Activated T-helper 2 cell treated with anti-CD3 and anti-CD28 coated beads, Interferon-gamma antibody, Interleukin-2, Interleukin-4, amounts not matched to agents 10 μg/mL and 5 μg/mL and 100 μg/mL, durations not matched to agents 14 hours and 24 hours and 36 hours (primary cell): ENCODE measurements around the gene DGKE. TPM values are rescaled to one million over a fixed set of nuclear protein-coding genes. Genes with fewer than 3 reads are reported as not detected.

Experiments
- DNase-seq: peaks from one replicate; pipeline ENCODE4 v3.0.0; 2021; ENCODE audit warnings: low spot score
- H3K27ac Mint-ChIP-seq: one replicate; pipeline ENCODE4 v1.8.0; 2021; ENCODE audit warnings: mixed read lengths
- H3K27me3 Mint-ChIP-seq: one replicate; pipeline ENCODE4 v1.8.0; 2021; ENCODE audit warnings: low read depth, mixed read lengths
- H3K36me3 Mint-ChIP-seq: one replicate; pipeline ENCODE4 v1.8.0; 2021; ENCODE audit warnings: low read depth, mixed read lengths
- H3K4me1 Mint-ChIP-seq: one replicate; pipeline ENCODE4 v1.8.0; 2021; ENCODE audit warnings: low read depth, mixed read lengths
- H3K4me3 Mint-ChIP-seq: one replicate; pipeline ENCODE4 v1.8.0; 2021; ENCODE audit warnings: low read depth, mild to moderate bottlenecking, moderate library complexity, mixed read lengths
- H3K9me3 Mint-ChIP-seq: one replicate; pipeline ENCODE4 v1.8.0; 2021; ENCODE audit warnings: mixed read lengths
- intact Hi-C: fragments of 100-400 bp; cut with micrococcal nuclease; formaldehyde crosslinking; loops from one replicate; pipeline ENCODE4 v1.15.1; 2023
- total RNA-seq: library from RNA; stranded (reverse); gene quantifications from 2 replicates; pipeline ENCODE4 v1.2.3, GENCODE V29; 2022

Gene DGKE
- total RNA-seq, 1 donor from 2014 or later, result 28.9 TPM

DNA sequence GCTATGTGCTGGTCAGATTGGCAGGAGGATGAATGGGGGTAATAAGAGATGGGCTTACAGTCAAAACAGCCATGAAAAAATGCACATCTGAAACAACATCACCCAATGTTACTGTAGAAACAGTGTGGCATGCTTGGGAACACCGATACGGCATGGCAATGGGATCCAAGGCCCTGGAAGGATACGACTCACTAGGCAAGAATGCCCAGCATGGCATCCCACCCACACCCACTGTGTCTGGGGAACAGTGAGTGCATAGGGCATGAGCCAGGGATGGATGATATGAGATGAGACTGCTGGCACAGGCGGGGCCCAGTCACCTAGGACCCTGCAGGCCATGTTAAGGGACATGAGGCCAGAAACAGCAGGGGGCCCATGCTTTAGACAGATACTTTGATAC is 68.4 kb downstream of the DGKE start:
- no peaks in the 10 kb centered on the region for H3K9me3 Mint-ChIP-seq
- H3K4me3 Mint-ChIP-seq, result no peak overlapping the region
- no peak overlapping the region for H3K27ac Mint-ChIP-seq
- H3K4me1 Mint-ChIP-seq, result peaks cover 14% of the 10 kb centered on the region
- no peak for DNase-seq
- intact Hi-C loops, result no loop called here
- no peaks in the 10 kb centered on the region for H3K27me3 Mint-ChIP-seq
- peaks cover 79% of the 10 kb centered on the region for H3K36me3 Mint-ChIP-seq

DNA sequence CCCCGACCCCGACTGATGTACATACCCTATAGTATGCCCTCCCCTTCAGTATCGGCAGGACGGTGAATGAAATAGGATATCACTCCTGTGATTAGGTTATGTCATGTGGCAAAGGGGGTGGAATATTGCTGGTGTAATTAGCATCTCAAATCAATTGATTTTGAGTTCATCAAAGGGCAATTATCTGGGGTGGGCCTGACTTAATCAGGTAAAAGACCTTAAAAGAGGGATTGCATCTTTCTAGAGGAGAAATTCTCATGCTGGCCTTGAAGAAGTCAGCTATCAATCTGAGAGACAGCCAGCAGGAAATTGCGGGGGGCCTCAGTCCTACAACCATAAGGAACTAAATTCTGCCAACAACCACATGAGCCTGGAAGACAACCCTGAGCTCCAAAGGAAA is 69.6 kb downstream of the DGKE start:
- Mint-ChIP-seq H3K27ac (no peak overlapping the region), H3K36me3 (peaks cover 79% of the 10 kb centered on the region), H3K27me3 (no peaks in the 10 kb centered on the region), H3K4me1 (peaks cover 23% of the 10 kb centered on the region), H3K4me3 (no peak overlapping the region), H3K9me3 (no peaks in the 10 kb centered on the region)
- DNase-seq, result no peak
- intact Hi-C loops, result no loop called here

DNA sequence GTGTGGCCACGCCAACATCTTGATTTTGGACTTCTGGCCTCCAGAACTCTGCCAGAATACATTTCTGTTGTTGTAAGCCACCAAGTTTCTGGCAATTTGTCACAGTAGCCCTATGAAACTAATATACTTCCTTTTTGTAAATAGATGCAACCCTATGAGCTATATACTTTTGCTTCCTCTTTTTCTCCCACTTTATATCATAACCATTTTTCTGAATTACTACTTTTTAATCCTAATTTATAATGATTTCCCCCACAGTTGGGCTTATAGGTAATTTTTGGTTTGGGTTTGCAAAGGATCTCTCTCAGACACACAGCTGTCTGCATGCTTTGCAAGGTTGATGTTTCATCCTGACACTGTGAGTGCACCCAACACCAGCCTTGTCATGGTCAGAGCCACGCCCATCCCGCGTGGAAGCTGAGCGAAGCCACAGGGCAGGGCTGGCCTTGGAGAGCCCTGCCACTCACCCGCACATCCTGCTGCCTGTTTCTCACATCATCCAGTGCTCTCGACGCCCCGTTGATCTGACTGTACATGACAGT is 74.1 kb downstream of the DGKE start:
- H3K9me3 Mint-ChIP-seq, result no peaks in the 10 kb centered on the region
- peaks cover 54% of the 10 kb centered on the region for H3K4me1 Mint-ChIP-seq
- H3K36me3 Mint-ChIP-seq, result peaks cover 77% of the 10 kb centered on the region
- no peak overlapping the region for H3K4me3 Mint-ChIP-seq
- peak; percentile 52 for DNase-seq
- H3K27ac Mint-ChIP-seq, result peak overlapping the region; percentile 72
- intact Hi-C loops, result no loop called here
- no peaks in the 10 kb centered on the region for H3K27me3 Mint-ChIP-seq

DNA sequence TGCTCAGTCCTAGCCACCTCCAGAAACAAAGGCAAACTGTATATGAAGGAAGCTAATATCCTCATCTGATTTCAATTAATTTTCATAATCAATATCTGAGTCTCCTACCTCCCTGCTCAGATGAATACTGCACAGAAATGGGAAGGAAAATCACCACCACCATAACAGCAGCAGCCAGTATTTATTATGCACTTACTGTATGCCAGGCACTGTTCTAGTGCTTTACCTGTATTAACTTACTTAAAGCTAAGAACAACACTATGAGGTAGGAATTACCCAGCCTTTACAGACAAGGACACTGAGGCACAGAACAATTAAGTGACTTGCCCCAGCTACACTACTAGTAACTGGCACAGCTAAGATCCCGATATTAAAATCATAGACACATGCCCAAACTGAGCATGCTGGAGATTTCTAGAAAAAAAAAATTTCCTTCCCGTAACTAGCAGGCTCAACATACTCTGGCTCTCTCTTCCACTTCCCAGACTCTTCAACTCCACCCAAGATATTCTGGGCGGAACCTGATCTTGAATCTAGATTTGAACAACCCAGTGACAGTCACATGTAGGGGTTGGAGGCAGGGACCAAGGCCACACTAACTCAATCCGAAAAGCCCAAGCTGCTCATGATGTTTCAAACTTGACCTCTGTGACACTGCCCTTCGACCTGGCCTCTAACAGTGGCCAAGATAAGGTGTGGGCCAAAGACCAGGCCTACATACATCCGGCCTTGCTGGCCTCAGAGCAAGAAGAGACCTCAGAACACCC is 76.0 kb downstream of the DGKE start:
- no peak for DNase-seq
- intact Hi-C loops, result loop anchor here (5.0 kb wide), 1 partner anchor 67 kb away; the partner anchor contains the start of gene SCPEP1
- Mint-ChIP-seq H3K27ac (peak overlapping the region; percentile 44), H3K4me3 (peak overlapping the region; percentile 92), H3K9me3 (no peaks in the 10 kb centered on the region), H3K36me3 (peaks cover 60% of the 10 kb centered on the region), H3K4me1 (peaks cover 50% of the 10 kb centered on the region), H3K27me3 (no peaks in the 10 kb centered on the region)

DNA sequence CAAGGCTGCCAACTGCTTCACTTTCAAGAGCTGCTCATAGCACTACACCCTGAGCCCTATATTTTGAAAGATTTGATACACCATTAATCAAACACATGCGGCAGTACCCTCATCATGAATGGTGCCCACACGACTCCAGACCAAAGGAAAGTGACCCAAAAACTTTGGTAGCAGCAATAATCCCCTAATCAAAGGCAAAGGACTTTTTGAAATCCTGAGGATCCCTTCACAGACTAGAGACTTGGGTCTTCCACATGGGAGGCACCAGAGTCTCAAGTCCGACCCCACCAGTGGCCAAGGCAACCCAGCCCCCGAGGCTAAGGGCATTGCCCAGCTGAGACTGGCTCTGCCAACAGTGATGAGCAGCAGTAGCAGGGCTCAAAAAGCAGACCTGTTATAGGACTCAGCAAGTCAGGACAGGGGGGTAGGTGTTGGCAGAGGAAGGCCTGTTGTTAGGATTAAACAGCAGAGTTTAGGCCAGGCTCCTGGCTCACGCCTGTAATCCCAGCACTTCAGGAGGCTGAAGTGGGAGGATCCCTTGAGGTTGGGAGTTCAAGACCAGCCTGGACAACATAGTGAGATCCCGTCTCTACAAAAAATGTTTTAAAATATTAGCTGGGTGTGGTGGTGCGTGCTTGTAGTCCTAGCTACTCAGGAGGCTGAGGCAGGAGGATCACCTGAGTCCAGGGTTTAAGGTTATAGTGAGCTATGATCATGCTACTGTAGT is 76.7 kb downstream of the DGKE start:
- Mint-ChIP-seq H3K36me3 (peaks cover 59% of the 10 kb centered on the region), H3K27ac (peak overlapping the region; percentile 44), H3K4me1 (peaks cover 56% of the 10 kb centered on the region), H3K27me3 (no peaks in the 10 kb centered on the region), H3K9me3 (no peaks in the 10 kb centered on the region), H3K4me3 (peak overlapping the region; percentile 92)
- intact Hi-C loops, result loop anchor here (5.0 kb wide), 1 partner anchor 67 kb away; the partner anchor contains the start of gene SCPEP1
- no peak for DNase-seq

DNA sequence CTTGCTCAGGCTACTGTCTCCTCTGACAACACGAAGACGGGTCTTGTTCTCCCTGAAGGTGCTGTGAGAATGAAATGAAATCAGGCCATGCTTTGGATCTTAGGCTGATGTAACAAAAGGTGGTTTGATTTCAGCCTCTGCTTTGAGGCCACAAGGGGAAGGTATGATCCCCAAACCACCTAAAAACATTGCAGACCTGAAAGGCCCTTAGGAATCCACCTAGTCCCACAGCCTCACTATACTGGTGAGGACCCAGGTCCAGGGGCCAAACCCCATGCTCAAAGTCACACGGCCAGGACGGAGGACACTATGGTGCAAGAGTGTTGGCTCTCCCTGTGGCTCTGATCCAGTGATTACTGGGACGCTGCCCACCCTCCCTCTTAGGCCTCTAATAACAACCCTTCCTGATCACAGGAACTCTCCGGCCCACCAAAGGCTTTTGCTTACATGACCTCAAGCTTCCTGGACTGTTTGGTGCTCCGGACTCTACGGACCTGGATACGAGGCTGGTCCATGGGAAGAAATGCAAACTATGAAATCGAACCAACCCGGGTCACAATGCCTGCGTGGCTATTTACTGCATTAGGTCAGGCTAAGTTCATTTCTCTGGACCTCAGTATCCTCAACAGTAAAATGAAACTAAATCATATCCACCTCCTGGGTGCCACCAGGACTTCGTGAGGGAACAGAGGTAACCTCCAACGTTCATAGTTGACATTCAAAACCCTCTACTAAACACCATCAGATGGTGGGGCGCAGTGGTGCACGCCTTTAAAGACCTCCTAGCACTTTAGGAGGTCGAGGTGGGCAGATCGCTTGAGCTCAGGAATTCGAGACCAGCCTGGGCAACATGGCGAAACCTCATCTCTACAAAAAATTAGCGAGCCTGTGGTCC is 78.4 kb downstream of the DGKE start:
- DNase-seq, result no peak
- H3K9me3 Mint-ChIP-seq, result peaks cover 2% of the 10 kb centered on the region
- intact Hi-C loops, result loop anchor here (5.0 kb wide), 1 partner anchor 65 kb away; the partner anchor contains the start of gene SCPEP1
- H3K36me3 Mint-ChIP-seq, result peaks cover 49% of the 10 kb centered on the region
- H3K4me1 Mint-ChIP-seq, result peaks cover 63% of the 10 kb centered on the region
- H3K27ac Mint-ChIP-seq, result peak overlapping the region; percentile 69
- peak overlapping the region; percentile 92 for H3K4me3 Mint-ChIP-seq
- no peaks in the 10 kb centered on the region for H3K27me3 Mint-ChIP-seq

DNA sequence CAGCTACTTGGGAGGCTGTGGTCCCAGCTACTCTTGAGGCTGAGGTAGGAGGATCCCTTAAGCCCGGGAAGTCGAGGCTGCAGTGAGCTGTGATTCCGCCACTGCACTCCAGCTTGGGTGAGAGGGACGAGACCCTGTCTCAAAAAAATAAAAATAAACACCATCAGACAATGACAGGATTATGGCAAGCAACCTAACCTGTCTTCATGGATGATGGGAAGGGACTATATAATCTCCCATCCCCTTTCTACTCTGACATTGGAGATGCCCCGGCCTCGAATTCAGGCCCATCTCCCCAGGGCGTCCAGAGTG is 79.0 kb downstream of the DGKE start:
- Mint-ChIP-seq H3K27ac (peak overlapping the region; percentile 86), H3K4me1 (peaks cover 65% of the 10 kb centered on the region), H3K27me3 (no peaks in the 10 kb centered on the region), H3K9me3 (peaks cover 8% of the 10 kb centered on the region), H3K4me3 (peak overlapping the region; percentile 92), H3K36me3 (peaks cover 48% of the 10 kb centered on the region)
- no peak for DNase-seq
- intact Hi-C loops, result loop anchor here (5.0 kb wide), 1 partner anchor 64 kb away; the partner anchor contains the start of gene SCPEP1

DNA sequence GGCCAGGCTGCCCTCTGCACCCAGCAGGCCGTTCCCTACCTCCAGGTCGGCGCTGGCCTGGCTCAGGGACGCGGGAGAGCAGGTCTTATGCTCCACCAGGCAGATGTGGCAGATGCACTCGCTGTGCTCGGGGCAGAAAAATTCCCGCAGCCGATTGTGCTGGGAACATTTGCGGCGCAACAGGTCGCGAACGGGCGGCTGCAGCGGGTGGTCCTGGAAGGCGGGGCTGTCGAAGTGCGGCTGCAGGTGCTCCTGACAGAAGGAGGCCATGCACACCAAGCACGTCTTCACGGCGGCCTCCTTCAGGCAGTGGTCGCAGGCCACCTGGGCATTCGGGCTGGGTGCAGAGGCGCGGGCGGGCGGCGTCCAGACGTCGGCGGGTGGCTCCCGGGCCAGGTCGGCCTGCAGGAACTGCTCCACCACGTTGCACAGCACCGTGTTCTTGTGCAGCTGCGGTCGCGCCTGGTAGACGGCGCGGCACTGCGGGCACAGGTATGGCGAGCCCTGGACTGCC is 79.5 kb downstream of the DGKE start:
- Mint-ChIP-seq H3K9me3 (peaks cover 10% of the 10 kb centered on the region), H3K27ac (peak overlapping the region; percentile 86), H3K27me3 (no peaks in the 10 kb centered on the region), H3K36me3 (peaks cover 44% of the 10 kb centered on the region), H3K4me3 (peak overlapping the region; percentile 92), H3K4me1 (peaks cover 61% of the 10 kb centered on the region)
- no peak for DNase-seq
- intact Hi-C loops, result loop anchor here (5.0 kb wide), 1 partner anchor 64 kb away; the partner anchor contains the start of gene SCPEP1

DNA sequence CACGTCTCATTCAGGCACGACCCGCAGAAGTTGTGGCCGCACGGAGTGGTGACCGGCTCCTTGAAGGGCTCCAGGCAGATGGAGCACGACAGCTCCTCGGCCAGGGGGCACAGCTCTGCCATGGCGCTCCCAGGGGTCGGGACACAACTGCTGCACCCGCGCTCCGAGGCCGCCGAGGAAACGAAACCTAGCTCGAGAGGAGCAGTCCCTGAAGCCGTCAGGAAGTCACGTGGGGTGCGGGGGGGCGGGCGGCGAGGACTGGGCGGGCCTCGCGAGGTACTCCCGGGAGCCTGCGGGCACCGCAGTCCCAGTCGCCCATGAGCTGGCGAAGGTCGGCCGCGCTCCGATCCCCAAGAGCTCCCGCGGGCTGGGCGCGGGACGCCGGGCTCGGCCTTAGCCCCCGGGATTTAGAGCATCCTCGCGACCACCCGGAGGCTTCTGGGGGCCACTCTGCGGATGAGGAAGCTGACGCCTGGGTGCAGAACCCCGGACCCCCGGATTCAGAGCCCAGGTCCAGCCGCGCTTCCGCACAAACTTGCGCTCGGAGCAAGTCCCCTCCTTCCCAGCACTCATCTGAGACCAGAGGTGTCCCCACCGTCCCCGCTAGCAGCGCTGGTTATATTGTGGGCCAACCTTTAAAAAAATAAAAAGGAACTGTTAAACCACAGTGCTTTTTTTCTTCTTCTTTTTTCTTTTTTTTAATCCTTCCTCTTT is 80.1 kb downstream of the DGKE start, which contains the start of gene TRIM25:
TSS of gene TRIM25 (minus strand) at position 183 of the 714 bp plus-strand sequence. CDS start at position 122, 61 bp downstream.
- peaks cover 59% of the 10 kb centered on the region for H3K4me1 Mint-ChIP-seq
- DNase-seq, result peak; percentile 77
- H3K27ac Mint-ChIP-seq, result peak within 1 kb of the TSS; percentile 96
- H3K4me3 Mint-ChIP-seq, result peak within 1 kb of the TSS; percentile 92
- H3K27me3 Mint-ChIP-seq, result no peaks in the 10 kb centered on the region
- H3K36me3 Mint-ChIP-seq, result peaks cover 38% of the 10 kb centered on the region
- intact Hi-C loops, result loop anchor here (1.0 to 5.0 kb wide), 2 partner anchors 63 to 81 kb away; partner anchors contain the start of genes C17orf67 and SCPEP1
- H3K9me3 Mint-ChIP-seq, result peaks cover 14% of the 10 kb centered on the region

DNA sequence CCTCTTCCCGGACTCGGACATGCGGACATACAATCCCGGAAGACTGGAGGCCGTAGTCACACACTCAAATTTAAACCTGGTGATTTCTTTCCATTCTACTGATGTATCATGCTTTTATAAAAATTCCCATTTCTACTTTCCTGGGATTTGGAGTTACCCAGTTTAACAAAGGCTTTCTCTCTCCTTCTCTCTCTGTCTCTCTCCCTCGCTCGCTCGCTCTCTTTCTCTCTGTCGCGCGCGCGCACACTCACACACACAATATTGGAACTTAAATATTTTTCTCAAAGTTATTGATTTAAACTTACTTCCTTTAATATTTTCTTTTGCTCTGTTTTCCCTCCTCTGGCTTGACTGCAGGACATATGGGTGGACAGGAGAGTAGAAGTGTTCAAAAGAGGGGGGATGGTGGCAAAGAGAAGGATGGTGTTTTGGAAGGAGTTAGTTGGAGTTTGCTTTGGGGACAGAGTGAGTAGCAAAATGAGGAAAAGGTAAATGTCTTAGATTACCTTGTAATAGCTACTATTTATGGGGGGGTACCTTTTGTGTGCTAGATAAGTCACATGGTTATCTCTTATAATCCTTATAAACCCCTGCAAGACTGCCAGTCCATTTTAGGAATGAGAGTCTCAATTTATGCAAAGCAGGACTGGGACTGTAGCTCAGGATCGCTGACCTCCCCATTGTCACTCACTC is 80.8 kb downstream of the DGKE start:
- Mint-ChIP-seq H3K36me3 (peaks cover 35% of the 10 kb centered on the region), H3K27ac (peak overlapping the region; percentile 96), H3K4me1 (peaks cover 63% of the 10 kb centered on the region), H3K9me3 (peaks cover 19% of the 10 kb centered on the region), H3K27me3 (no peaks in the 10 kb centered on the region), H3K4me3 (peak overlapping the region; percentile 92)
- DNase-seq, result no peak
- intact Hi-C loops, result loop anchor here (1.0 to 5.0 kb wide), 2 partner anchors 63 to 81 kb away; partner anchors contain the start of genes C17orf67 and SCPEP1
